GM13976 (cell line): Measurements from ENCODE around the gene ADAMTS6.

Source experiments
- DNase-seq: peaks from one replicate; pipeline ENCODE4 v3.0.0; 2012; ENCODE audit warnings: low spot score
- in situ Hi-C: fragments of 300-500 bp; cut with MboI; formaldehyde crosslinking; loops from one replicate; pipeline ENCODE4 v1.12.0; 2022; ENCODE audit warnings: low sequenced_read_pairs, mixed read lengths, inconsistent platforms; ENCODE audit not compliant: unreplicated experiment
- TF ChIP-seq, protein P1 (sequence below): IDR thresholded peaks from 2 replicates; pipeline ENCODE4 v1.5.1; 2012; ENCODE audit warnings: borderline replicate concordance, mild to moderate bottlenecking; ENCODE audit not compliant: insufficient read depth; ENCODE audit errors: extremely low read depth, missing control alignments, control extremely low read depth

The ADAMTS6 gene

DNA sequence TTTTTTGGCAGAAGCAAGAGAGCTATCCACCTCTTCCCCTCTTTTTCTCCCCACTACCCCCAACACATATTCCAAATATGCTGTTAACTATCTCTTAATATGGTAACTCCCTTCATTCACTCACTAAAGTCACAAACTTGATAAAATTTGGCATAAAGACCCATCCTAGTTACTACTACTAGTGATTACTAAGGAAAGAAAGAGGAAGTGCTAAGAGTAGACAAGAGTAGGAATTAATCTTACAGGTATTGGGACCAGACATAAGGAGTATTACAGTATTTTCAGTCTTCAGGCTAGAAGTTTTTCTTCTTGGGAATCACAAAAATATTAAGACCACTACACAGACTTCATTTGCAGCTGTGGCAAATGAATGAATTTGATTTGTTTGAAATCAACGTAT, 2.2 kb downstream of the ADAMTS6 start:
- in situ Hi-C loops = loop anchor here (10.0 to 25.0 kb wide), 2 partner anchors 385 to 842 kb away; no protein-coding TSS in a partner anchor
- no peak for DNase-seq
- TF ChIP-seq, protein P1, sequence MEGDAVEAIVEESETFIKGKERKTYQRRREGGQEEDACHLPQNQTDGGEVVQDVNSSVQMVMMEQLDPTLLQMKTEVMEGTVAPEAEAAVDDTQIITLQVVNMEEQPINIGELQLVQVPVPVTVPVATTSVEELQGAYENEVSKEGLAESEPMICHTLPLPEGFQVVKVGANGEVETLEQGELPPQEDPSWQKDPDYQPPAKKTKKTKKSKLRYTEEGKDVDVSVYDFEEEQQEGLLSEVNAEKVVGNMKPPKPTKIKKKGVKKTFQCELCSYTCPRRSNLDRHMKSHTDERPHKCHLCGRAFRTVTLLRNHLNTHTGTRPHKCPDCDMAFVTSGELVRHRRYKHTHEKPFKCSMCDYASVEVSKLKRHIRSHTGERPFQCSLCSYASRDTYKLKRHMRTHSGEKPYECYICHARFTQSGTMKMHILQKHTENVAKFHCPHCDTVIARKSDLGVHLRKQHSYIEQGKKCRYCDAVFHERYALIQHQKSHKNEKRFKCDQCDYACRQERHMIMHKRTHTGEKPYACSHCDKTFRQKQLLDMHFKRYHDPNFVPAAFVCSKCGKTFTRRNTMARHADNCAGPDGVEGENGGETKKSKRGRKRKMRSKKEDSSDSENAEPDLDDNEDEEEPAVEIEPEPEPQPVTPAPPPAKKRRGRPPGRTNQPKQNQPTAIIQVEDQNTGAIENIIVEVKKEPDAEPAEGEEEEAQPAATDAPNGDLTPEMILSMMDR = no peak

DNA sequence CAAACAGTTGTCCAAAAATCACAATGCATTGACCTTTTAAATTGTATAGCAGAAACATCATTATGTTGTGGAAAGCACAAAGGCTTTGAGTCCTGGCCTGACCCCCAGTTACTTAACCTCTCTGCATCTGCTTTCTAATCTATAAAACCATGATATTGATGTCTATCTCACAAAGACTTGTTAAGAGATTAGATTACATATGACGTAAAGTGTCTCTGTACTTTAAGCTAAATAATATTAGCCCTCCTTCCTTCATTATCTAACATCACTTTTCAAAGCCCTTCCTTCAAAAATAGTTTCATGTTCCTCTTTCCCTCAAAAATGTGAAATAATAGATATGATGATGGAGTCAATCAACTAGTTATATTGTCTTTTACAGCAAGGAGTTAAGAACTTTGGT, 3.4 kb downstream of the ADAMTS6 start:
- in situ Hi-C loops = loop anchor here (10.0 to 25.0 kb wide), 2 partner anchors 384 to 841 kb away; no protein-coding TSS in a partner anchor
- TF ChIP-seq, protein P1 = no peak
- no peak for DNase-seq

- in situ Hi-C loops = loop anchor here (10.0 to 25.0 kb wide), 2 partner anchors 381 to 839 kb away; no protein-coding TSS in a partner anchor
- TF ChIP-seq, protein P1 = no peak
- DNase-seq = no peak
Measured at GRCh38 chr5:65475895-65476294, 5.8 kb downstream of the ADAMTS6 start.

GRCh38 chr5:65475336-65475735, 6.4 kb downstream of the ADAMTS6 start:
- DNase-seq = no peak
- in situ Hi-C loops = loop anchor here (10.0 to 25.0 kb wide), 2 partner anchors 381 to 838 kb away; no protein-coding TSS in a partner anchor

DNA sequence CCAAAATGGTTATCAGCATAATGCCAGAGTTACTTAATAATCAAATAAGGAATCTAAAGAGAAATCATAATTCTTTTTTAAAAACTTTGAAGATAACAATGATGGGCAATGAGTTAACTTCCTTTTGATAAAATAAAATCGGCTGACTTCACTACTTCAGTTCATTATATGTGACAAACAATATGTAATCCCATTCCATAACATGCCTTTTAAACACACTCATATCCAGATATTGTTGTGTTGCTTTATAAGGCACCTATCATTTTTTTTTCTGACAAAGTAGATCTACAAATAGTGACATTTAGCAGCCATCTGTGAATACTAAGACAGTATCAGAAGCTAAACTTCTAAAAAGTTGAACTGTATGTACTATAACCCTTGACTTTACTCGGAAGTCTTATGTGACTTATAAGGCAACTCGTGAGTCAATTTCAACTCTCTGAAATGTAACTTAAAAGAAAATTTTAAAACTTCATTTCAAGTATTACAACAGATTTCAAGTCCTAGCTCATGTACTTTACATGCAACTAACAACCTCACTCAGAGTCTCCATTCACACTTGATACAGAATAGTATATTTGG, 7.5 kb downstream of the ADAMTS6 start:
- TF ChIP-seq, protein P1 = no peak
- in situ Hi-C loops = loop anchor here (10.0 kb wide), 1 partner anchor 379 kb away; no protein-coding TSS in a partner anchor

More at GRCh38 chr5:65475336-65475735, 6.4 kb downstream of the ADAMTS6 start:
- TF ChIP-seq, protein P1 = no peak

GRCh38 chr5:65468633-65469032, 13.1 kb downstream of the ADAMTS6 start:
- DNase-seq = no peak
- in situ Hi-C loops = no loop called here
- TF ChIP-seq, protein P1 = no peak

More for the DNA sequence above, 7.5 kb downstream of the ADAMTS6 start:
- no peak for DNase-seq
